Neuron (in vitro differentiated cells): ENCODE data around the gene MTF2.
A peak's percentile ranks its signal among the peaks of the same experiment; 100 is the strongest.
"Not testable (repeated sequence)": the region's sequence is repeated elsewhere in the genome, so short reads cannot be mapped to it uniquely, and the experiment has no call there.

Experiments used
- H2AFZ ChIP-seq: one replicate; pipeline ENCODE4 v1.6.1; 2013; ENCODE audit warnings: low read depth, mild to moderate bottlenecking, inconsistent platforms, low read length, moderate library complexity
- H3K27me3 ChIP-seq: one replicate; pipeline ENCODE4 v1.6.1; 2013; ENCODE audit warnings: low read length; ENCODE audit not compliant: insufficient read depth
- H3K36me3 ChIP-seq: one replicate; pipeline ENCODE4 v1.6.1; 2013; ENCODE audit warnings: low read length; ENCODE audit not compliant: insufficient read depth
- H3K4me1 ChIP-seq: one replicate; pipeline ENCODE4 v1.6.1; 2013; ENCODE audit warnings: low read length; ENCODE audit not compliant: insufficient read depth
- H3K4me3 ChIP-seq: 2 replicates; pipeline ENCODE4 v1.5.1; 2013; ENCODE audit warnings: mild to moderate bottlenecking, low read length, moderate library complexity
- H3K9me3 ChIP-seq: one replicate; pipeline ENCODE4 v1.6.1; 2013; ENCODE audit warnings: low read length

Gene MTF2

GRCh38 chr1:93078986-93079654 lies at the start of gene MTF2:
Gene MTF2, plus strand, starts transcription at chr1:93079283. Its CDS starts 244 bp downstream, at chr1:93079527.
- Histone ChIP-seq H3K27me3 (no peaks in the 10 kb centered on the region), H3K4me1 (peaks cover 18% of the 10 kb centered on the region)

DNA sequence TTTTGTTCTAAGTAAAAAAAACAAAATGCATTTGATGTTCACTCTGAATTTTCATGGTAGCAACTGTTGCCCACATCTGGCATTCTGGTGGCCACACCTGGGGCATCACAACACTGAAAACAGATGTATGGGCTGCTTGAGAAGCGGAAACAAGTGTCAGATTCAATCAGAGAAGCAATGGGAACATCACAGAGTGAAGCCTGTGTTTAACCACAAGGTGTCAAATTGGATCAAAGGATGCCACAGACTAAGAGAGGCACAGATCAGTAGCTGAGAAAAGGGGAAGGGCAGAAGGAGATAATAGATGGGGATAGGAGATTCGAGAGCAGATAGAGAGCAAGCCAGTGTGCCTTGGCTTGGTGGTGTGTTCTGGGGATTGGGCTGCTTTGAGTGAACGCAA lies 49.8 kb upstream of the MTF2 start:
- Histone ChIP-seq H3K4me3 (no peak overlapping the region), H3K27me3 (no peaks in the 10 kb centered on the region)

More at GRCh38 chr1:93078986-93079654, at the start of gene MTF2:
- Histone ChIP-seq H3K4me3 (peak within 1 kb of the TSS; percentile 97), H2AFZ (peak within 1 kb of the TSS; percentile 81), H3K36me3 (peaks cover 14% of the 10 kb centered on the region), H3K9me3 (peaks cover 10% of the 10 kb centered on the region)

GRCh38 chr1:93030191-93030590 lies 48.9 kb upstream of the MTF2 start:
- H3K9me3 ChIP-seq, H2AFZ ChIP-seq, H3K4me3 ChIP-seq, H3K36me3 ChIP-seq, H3K27me3 ChIP-seq, H3K4me1 ChIP-seq: not testable (repeated sequence)

More for the DNA sequence above, 49.8 kb upstream of the MTF2 start:
- Histone ChIP-seq H3K36me3 (no peaks in the 10 kb centered on the region), H2AFZ (no peak overlapping the region), H3K9me3 (no peaks in the 10 kb centered on the region), H3K4me1 (peaks cover 6% of the 10 kb centered on the region)

DNA sequence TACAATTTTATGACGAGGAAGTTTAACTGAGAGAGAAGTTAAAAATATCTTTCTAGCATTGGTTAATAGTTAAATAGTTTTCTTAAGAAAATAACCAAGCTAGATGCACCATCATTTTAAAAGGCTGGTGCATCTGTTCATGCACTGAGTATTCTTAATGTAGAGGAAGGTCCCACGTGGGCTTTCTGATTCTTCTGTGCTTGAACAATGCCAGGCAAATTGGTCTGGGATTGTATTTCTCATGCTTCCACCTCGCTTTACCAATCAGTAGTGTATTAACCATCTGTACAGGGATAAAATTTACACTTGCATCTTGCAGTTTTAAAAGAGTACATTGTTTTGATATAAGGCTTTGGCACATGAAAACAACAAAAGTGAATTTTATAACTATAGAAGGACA lies 47.4 kb upstream of the MTF2 start:
- H3K36me3 ChIP-seq: no peaks in the 10 kb centered on the region
- no peak overlapping the region for H3K4me3 ChIP-seq
- H3K4me1 ChIP-seq: peaks cover 6% of the 10 kb centered on the region
- H3K9me3 ChIP-seq: no peaks in the 10 kb centered on the region
- H2AFZ ChIP-seq: no peak overlapping the region
- H3K27me3 ChIP-seq: no peaks in the 10 kb centered on the region

GRCh38 chr1:93033029-93033428 lies 46.1 kb upstream of the MTF2 start:
- no peak overlapping the region for H3K4me3 ChIP-seq
- H3K36me3 ChIP-seq: no peaks in the 10 kb centered on the region
- no peak overlapping the region for H2AFZ ChIP-seq
- H3K27me3 ChIP-seq: no peaks in the 10 kb centered on the region
- H3K4me1 ChIP-seq: peaks cover 6% of the 10 kb centered on the region
- no peaks in the 10 kb centered on the region for H3K9me3 ChIP-seq

GRCh38 chr1:93033785-93034184 lies 45.3 kb upstream of the MTF2 start:
- Histone ChIP-seq H3K36me3 (no peaks in the 10 kb centered on the region), H3K4me1 (peaks cover 6% of the 10 kb centered on the region), H3K9me3 (no peaks in the 10 kb centered on the region), H3K4me3 (no peak overlapping the region), H2AFZ (no peak overlapping the region), H3K27me3 (no peaks in the 10 kb centered on the region)

- no peaks in the 10 kb centered on the region for H3K36me3 ChIP-seq
- H3K4me1 ChIP-seq: peaks cover 6% of the 10 kb centered on the region
- H3K4me3 ChIP-seq: no peak overlapping the region
- H2AFZ ChIP-seq: no peak overlapping the region
- no peaks in the 10 kb centered on the region for H3K9me3 ChIP-seq
- no peaks in the 10 kb centered on the region for H3K27me3 ChIP-seq
Observed at GRCh38 chr1:93034397-93034796, 44.7 kb upstream of the MTF2 start.

GRCh38 chr1:93036672-93037071 lies 42.4 kb upstream of the MTF2 start:
- H3K36me3 ChIP-seq: no peaks in the 10 kb centered on the region
- H3K9me3 ChIP-seq: no peaks in the 10 kb centered on the region
- H3K4me1 ChIP-seq: peaks cover 6% of the 10 kb centered on the region
- no peak overlapping the region for H2AFZ ChIP-seq
- no peak overlapping the region for H3K4me3 ChIP-seq
- no peaks in the 10 kb centered on the region for H3K27me3 ChIP-seq

DNA sequence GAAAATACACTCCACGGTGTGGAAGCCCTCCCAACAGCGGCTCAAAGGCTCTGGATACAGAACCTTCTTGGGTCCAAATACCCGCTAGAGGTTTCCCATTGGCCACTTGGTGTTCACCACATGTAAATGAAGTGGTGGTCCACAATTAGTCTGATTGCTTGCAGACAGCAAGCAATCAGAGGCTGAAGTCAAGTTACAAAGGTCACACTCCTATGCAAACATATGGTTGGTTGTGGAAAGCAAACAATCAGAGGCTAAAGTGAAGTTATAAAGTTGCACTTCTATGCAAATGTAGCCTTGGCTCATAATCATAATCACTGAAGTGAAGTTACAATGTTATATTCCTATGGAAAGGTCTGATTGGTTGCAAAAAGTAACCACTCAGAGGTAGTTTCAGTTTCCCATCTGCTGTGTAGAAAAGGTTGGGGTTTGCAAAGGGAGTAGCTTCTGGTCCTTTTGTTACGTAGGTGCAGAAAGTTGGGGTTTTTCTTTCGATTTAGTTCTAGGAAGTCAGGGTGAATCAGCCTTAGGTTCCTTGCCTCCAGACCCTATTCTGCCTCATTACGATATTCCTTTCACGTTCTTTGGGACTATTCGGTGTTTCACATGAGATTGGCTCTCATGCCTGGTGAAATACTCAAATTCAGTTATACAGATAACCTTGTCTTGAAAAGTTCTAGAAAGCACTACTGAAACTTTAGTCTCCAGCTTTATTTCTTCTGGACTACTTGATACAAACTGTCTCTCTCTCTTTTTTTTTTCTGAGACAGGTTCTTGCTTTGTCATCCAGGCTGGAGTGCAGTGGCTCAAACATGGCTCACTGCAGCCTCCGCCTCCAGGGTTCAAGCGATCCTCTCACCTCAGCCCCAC lies 36.7 kb upstream of the MTF2 start:
- no peak overlapping the region for H3K4me3 ChIP-seq
- H3K4me1 ChIP-seq: no peaks in the 10 kb centered on the region
- no peaks in the 10 kb centered on the region for H3K27me3 ChIP-seq
- H2AFZ ChIP-seq: no peak overlapping the region
- no peaks in the 10 kb centered on the region for H3K36me3 ChIP-seq
- no peaks in the 10 kb centered on the region for H3K9me3 ChIP-seq

DNA sequence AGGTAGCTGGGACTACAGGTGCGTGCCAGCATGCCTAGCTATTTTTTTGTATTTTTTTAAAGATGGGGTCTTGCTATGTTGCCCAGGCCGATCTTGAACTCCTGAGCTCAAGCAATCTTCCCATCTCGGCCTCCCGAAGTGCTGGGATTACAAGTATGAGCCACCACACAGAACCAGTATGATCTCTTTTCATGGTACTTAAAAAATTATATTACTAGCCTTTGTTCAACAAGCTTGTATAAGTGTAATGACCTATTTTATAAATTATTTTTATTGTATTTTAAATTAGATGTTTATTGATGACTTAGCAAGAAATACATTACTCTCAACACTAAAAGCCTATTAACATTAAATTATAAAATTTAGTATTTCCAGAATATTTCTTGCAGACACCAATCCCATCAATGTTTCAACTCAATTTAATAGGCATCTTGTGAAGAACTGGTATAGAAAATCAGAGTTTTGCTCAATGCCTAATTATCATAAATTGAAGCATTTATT lies 36.0 kb upstream of the MTF2 start:
- H3K9me3 ChIP-seq: no peaks in the 10 kb centered on the region
- no peaks in the 10 kb centered on the region for H3K27me3 ChIP-seq
- H3K4me1 ChIP-seq: no peaks in the 10 kb centered on the region
- no peaks in the 10 kb centered on the region for H3K36me3 ChIP-seq
- no peak overlapping the region for H2AFZ ChIP-seq
- no peak overlapping the region for H3K4me3 ChIP-seq

DNA sequence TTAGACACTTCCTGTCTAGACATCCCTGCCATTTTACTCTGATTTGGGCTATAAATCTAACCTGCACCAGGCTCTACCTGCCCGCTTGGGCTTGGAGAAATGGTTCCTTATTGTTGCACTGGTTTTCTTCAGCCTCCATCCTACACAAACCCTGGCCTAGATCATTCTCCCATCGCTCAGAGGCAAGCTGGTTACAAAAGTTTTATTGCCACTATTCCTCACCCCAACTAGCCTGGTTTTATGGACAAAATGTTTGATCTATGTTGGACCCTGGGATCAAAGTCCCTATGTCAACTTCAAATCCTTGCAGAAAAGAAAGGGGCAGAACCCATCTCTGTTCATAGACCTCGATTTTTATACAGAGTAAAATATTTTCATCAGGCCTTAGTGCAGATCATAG lies 31.5 kb upstream of the MTF2 start:
- H3K4me3 ChIP-seq: no peak overlapping the region
- no peaks in the 10 kb centered on the region for H3K4me1 ChIP-seq
- H2AFZ ChIP-seq: no peak overlapping the region
- H3K36me3 ChIP-seq: no peaks in the 10 kb centered on the region
- no peaks in the 10 kb centered on the region for H3K9me3 ChIP-seq
- no peaks in the 10 kb centered on the region for H3K27me3 ChIP-seq

DNA sequence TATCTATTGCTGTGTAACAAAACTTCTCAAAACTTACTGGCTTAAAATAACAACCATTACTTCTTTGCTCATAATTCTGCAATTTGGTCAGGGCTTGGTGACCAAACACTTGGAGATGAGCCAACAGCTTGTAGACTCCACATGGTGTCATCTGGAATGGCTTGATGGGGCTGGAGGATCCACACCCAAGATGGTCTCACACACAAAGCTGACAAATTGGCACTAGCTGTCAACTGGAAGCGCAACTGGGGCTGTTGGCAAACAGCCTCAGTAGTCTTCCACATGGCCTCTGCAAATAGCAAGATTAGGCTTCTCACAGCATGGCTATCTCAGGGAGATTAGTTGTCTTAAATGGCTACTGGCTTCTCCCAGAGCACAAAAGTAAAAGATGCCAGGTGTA lies 27.1 kb upstream of the MTF2 start:
- Histone ChIP-seq H3K36me3 (no peaks in the 10 kb centered on the region), H3K4me3 (no peak overlapping the region), H2AFZ (no peak overlapping the region), H3K9me3 (no peaks in the 10 kb centered on the region), H3K27me3 (no peaks in the 10 kb centered on the region), H3K4me1 (no peaks in the 10 kb centered on the region)

DNA sequence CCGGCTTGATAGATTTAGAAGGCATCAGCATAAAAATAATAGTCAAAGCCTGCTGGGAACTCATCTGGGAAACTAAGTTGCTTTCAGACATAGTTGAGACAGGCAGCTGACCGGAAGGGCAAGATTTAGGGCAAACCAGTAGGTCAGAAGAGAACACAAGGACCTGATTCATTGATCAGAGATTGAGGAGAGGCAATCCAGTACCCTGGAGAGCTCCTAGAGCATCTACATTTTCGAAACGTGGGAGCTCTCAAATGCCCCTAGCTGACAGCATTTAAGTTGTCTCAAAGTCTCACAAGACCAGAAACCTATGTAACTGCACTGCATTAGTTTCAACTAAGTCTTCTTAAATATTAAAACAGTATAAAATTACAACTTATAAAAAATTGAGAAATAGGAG lies 22.9 kb upstream of the MTF2 start:
- Histone ChIP-seq H3K27me3 (no peaks in the 10 kb centered on the region), H3K36me3 (no peaks in the 10 kb centered on the region), H3K4me1 (no peaks in the 10 kb centered on the region), H2AFZ (no peak overlapping the region), H3K9me3 (no peaks in the 10 kb centered on the region), H3K4me3 (no peak overlapping the region)
